Measurements from ENCODE around the gene PDCD11. TPM values are rescaled to one million over a fixed set of nuclear protein-coding genes. Genes with fewer than 3 reads are reported as not detected.

The PDCD11 gene
- total RNA-seq, 1 donor from 2014 or later, result 25.1 TPM

DNA sequence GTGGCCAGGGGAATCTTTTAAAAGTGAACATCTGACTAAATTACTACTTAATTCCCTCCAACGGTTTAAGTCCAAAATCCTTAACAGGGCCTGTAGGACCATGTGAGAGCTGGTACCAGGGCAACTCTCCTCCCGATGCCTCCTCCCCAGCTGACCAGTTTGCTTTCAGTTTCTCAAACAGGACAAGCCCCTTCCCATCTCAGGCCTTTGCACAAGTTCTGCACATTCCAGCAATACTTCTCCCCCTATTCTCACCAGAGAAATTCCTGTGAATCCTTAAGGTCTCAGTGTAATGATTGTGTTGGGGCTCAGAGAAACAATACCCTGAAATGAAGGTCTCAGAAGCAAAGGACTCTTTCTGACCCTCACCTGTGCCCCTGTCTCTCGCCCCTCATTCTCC is 70.3 kb downstream of the PDCD11 start:
- Histone ChIP-seq H3K4me3 (no peak overlapping the region), H3K9me3 (no peaks in the 10 kb centered on the region), H3K4me1 (no peaks in the 10 kb centered on the region), H3K27ac (no peak overlapping the region), H3K36me3 (no peaks in the 10 kb centered on the region), H3K27me3 (no peaks in the 10 kb centered on the region)
- ATAC-seq (no peak), DNase-seq (no peak)
- no peak for TF ChIP-seq CTCF (IDR thresholded peaks at IDR 0.05)
- intact Hi-C loops (cut with DNase I), result no loop called here

DNA sequence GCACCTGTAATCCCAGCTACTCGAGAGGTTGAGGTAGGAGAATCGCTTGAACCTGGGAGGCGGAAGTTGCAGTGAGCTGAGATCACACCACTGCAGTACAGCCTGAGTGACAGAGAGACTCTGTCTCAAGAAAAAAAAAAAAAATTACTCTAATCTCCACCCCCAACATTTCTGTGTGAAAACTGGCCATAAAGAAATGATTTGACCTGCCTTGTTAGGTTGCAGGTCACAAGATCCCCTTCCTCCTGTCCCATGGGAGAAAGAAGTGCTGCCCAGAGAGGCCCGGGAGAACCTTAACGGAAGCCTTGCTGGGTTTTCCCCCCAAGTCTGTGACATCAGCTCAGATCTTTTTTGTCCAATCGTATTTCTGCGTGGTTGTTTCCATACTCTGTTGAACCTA is 71.0 kb downstream of the PDCD11 start:
- DNase-seq (no peak), ATAC-seq (no peak)
- H3K4me1 ChIP-seq, result no peaks in the 10 kb centered on the region
- intact Hi-C loops (cut with DNase I), result no loop called here
- H3K4me3 ChIP-seq, result no peak overlapping the region
- TF ChIP-seq CTCF (IDR thresholded peaks at IDR 0.05), result no peak
- no peak overlapping the region for H3K27ac ChIP-seq
- no peaks in the 10 kb centered on the region for H3K27me3 ChIP-seq
- H3K36me3 ChIP-seq, result no peaks in the 10 kb centered on the region
- no peaks in the 10 kb centered on the region for H3K9me3 ChIP-seq

- TF ChIP-seq CTCF (IDR thresholded peaks at IDR 0.05), result no peak
- ATAC-seq, result no peak
- no peak for DNase-seq
- intact Hi-C loops (cut with DNase I), result no loop called here
- no peak overlapping the region for H3K27ac ChIP-seq
- no peaks in the 10 kb centered on the region for H3K4me1 ChIP-seq
- no peaks in the 10 kb centered on the region for H3K36me3 ChIP-seq
- H3K27me3 ChIP-seq, result no peaks in the 10 kb centered on the region
- no peaks in the 10 kb centered on the region for H3K9me3 ChIP-seq
- H3K4me3 ChIP-seq, result no peak overlapping the region
These were observed 72.8 kb downstream of the PDCD11 start for GRCh38 chr10:103469201-103469600.

DNA sequence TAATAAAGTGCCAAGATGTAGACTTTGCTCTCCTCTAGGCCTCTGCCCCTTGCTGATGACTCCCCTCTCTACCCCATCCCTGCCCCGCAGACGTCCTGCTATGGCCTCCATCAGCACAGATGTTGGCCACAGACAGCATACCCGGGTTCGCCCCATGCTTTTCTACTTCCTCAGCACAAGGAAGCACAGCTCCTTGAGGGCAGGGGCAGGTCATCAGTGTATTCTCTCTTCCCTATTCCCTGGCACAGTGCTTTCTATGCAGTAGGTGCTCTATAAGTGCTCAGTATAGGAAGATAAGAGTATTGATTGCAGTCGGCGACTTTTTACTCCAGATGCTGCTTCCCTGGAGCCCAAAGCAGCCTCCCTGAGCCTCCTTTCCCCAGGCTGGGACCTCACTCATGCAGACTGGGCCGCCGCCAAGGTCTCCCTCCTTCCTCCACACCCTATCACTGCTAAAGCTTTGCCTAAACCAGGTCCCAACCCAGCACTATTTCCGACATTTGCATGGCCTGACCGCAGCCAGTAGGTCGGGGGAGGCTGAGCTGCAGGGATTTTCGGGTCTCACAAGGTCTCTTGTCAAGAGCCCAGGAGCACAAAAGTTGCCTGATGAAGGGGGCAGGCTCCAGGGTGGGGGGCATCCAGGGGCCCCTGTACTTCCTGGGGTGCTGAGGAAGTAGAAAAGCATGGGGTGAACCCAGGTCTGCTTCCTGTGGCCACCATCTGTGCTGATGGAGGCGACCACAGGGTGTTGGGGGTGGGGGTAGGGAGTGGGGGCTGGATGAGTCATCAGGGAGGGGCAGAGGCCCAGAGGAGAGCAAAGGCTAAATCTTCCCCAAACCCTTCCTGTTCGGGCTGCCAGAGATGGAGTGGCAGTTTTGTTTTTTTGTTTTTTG is 74.6 kb downstream of the PDCD11 start:
- Histone ChIP-seq H3K27ac (peak overlapping the region; percentile 44), H3K4me3 (no peak overlapping the region), H3K36me3 (no peaks in the 10 kb centered on the region), H3K4me1 (no peaks in the 10 kb centered on the region), H3K27me3 (no peaks in the 10 kb centered on the region), H3K9me3 (no peaks in the 10 kb centered on the region)
- intact Hi-C loops (cut with DNase I), result no loop called here
- TF ChIP-seq CTCF (IDR thresholded peaks at IDR 0.05), result no peak
- DNase-seq (peak; percentile 77), ATAC-seq (peak; percentile 89)

GRCh38 chr10:103472005-103472404 is 75.6 kb downstream of the PDCD11 start:
- ATAC-seq, result no peak
- peak overlapping the region; percentile 44 for H3K27ac ChIP-seq

More at GRCh38 chr10:103472005-103472404, 75.6 kb downstream of the PDCD11 start:
- intact Hi-C loops (cut with DNase I), result no loop called here
- H3K9me3 ChIP-seq, result no peaks in the 10 kb centered on the region
- no peaks in the 10 kb centered on the region for H3K36me3 ChIP-seq
- H3K4me1 ChIP-seq, result no peaks in the 10 kb centered on the region
- H3K27me3 ChIP-seq, result no peaks in the 10 kb centered on the region
- H3K4me3 ChIP-seq, result no peak overlapping the region
- no peak for TF ChIP-seq CTCF (IDR thresholded peaks at IDR 0.05)
- no peak for DNase-seq

Data from upper lobe of right lung (tissue), 1 donor.